K562 (cell line): ENCODE results near the gene COPS6. TPM values are rescaled to one million over a fixed set of nuclear protein-coding genes. Genes with fewer than 3 reads are reported as not detected.

Source experiments
- ARHGAP35 ChIP-seq: fragments of 450-650 bp; IDR thresholded peaks from 2 replicates; pipeline ENCODE4 v1.6.1; 2018; ENCODE audit not compliant: partially characterized antibody
- CBFB ChIP-seq: sonication (generic); formaldehyde crosslinking; IDR thresholded peaks from 2 replicates; pipeline ENCODE4 v1.4.0; 2020; ENCODE audit warnings: mild to moderate bottlenecking, missing genetic modification reagents
- CGGBP1 ChIP-seq: fragments of 250-450 bp; sonication (Bioruptor Pico); IDR thresholded peaks from 2 replicates; pipeline ENCODE4 v1.9.0; 2021; ENCODE audit warnings: mild to moderate bottlenecking
- CREM ChIP-seq: IDR thresholded peaks from 2 replicates; pipeline ENCODE4 v1.6.1; 2014; ENCODE audit warnings: antibody characterized with exemption, low read depth
- E2F1 ChIP-seq: sonication (generic); formaldehyde crosslinking; IDR thresholded peaks from 2 replicates; pipeline ENCODE4 v1.8.1; 2023; ENCODE audit warnings: mild to moderate bottlenecking, missing genetic modification reagents, moderate library complexity
- ERF ChIP-seq: fragments of 450-650 bp; formaldehyde crosslinking; IDR thresholded peaks from 2 replicates; pipeline ENCODE4 v1.4.0; 2020; ENCODE audit warnings: mild to moderate bottlenecking, mixed read lengths
- FOXJ2 ChIP-seq: fragments of 200-800 bp; sonication (Bioruptor generic); IDR thresholded peaks from 2 replicates; pipeline ENCODE4 v1.6.1; 2016; ENCODE audit warnings: missing genetic modification characterization, missing compliant biosample characterization
- IRF1 ChIP-seq: sonication (generic); formaldehyde crosslinking; IDR thresholded peaks from 2 replicates; pipeline ENCODE4 v1.8.0; 2022; ENCODE audit warnings: missing genetic modification reagents, mild to moderate bottlenecking, borderline replicate concordance
- MTF1 ChIP-seq: fragments of 250-450 bp; sonication (Bioruptor Pico); IDR thresholded peaks from 2 replicates; pipeline ENCODE4 v1.9.0; 2021; ENCODE audit warnings: moderate library complexity, mild to moderate bottlenecking, inconsistent platforms, borderline replicate concordance
- PHF8 ChIP-seq: fragments of 200-600 bp; sonication (generic); IDR thresholded peaks from 2 replicates; pipeline ENCODE4 v1.6.1; 2012; ENCODE audit warnings: mixed run types, mild to moderate bottlenecking, inconsistent platforms, low read length, moderate library complexity, borderline replicate concordance
- RNF219 ChIP-seq: fragments of 250-450 bp; sonication (Bioruptor Pico); IDR thresholded peaks from 2 replicates; pipeline ENCODE4 v1.5.0; 2022; ENCODE audit warnings: mild to moderate bottlenecking
- SMAD2 ChIP-seq: fragments of 150-350 bp; IDR thresholded peaks from 2 replicates; pipeline ENCODE4 v1.6.1; 2014; ENCODE audit warnings: low read depth, mild to moderate bottlenecking, low read length
- TRIM24 ChIP-seq, 2 experiments: fragments of 450-650 bp; IDR thresholded peaks; 2 replicates each; pipeline ENCODE4 v1.6.1; 2016
- ZFP91 ChIP-seq: sonication (generic); formaldehyde crosslinking; IDR thresholded peaks from 2 replicates; pipeline ENCODE4 v1.8.0; 2022; ENCODE audit warnings: mild to moderate bottlenecking, missing genetic modification reagents
- ZNF12 ChIP-seq: sonication (generic); formaldehyde crosslinking; IDR thresholded peaks from 2 replicates; pipeline ENCODE4 v1.4.0; 2020; ENCODE audit warnings: mild to moderate bottlenecking, missing genetic modification reagents
- ZNF175 ChIP-seq: fragments of 200-800 bp; sonication (Bioruptor generic); IDR thresholded peaks from 2 replicates; pipeline ENCODE4 v1.6.1; 2016; ENCODE audit warnings: low read depth, mild to moderate bottlenecking, missing genetic modification characterization, missing compliant biosample characterization
- ZNF282 ChIP-seq: sonication (generic); formaldehyde crosslinking; IDR thresholded peaks from 2 replicates; pipeline ENCODE4 v1.8.1; 2023; ENCODE audit warnings: missing genetic modification reagents
- ZNF57 ChIP-seq: fragments of 450-650 bp; formaldehyde crosslinking; IDR thresholded peaks from 2 replicates; pipeline ENCODE4 v1.4.0; 2020; ENCODE audit warnings: mild to moderate bottlenecking, moderate library complexity
- ZNF583 ChIP-seq: fragments of 250-450 bp; sonication (Bioruptor Pico); IDR thresholded peaks from 2 replicates; pipeline ENCODE4 v1.4.0; 2020
- ZNF584 ChIP-seq: fragments of 200-800 bp; sonication (Bioruptor generic); IDR thresholded peaks from 2 replicates; pipeline ENCODE4 v1.6.1; 2016; ENCODE audit warnings: low read depth, mild to moderate bottlenecking, missing genetic modification characterization, missing compliant biosample characterization
- ZSCAN32 ChIP-seq: fragments of 450-650 bp; formaldehyde crosslinking; IDR thresholded peaks from 2 replicates; pipeline ENCODE4 v1.4.0; 2020; ENCODE audit warnings: mild to moderate bottlenecking, moderate library complexity
- polyA plus RNA-seq, 8 experiments: library from polyadenylated mRNA; depleted of rRNA in 4 of 8; stranded (reverse) in 5 of 8; unstranded in 3 of 8; fragments of >200 nt; fragmentation: Nextera tagmentation in 2 of 8; fragmentation: Illumina TruSeq in 1 of 8; extraction: Ambion mirVana in 2 of 8; extraction: Trizol in 1 of 8; gene quantifications; 2 replicates each; pipeline versions ENCODE4 v1.2.1 to v1.2.3, GENCODE V29; 2011 to 2014; ENCODE audit warnings: inconsistent platforms in 1 of 8, missing spikeins in 1 of 8
- total RNA-seq, 7 experiments: library from RNA; depleted of rRNA in 6 of 7; stranded (reverse); fragments of >200 nt in 6 of 7; fragmentation: Illumina TruSeq in 2 of 7; extraction: Trizol in 2 of 7; gene quantifications; 2 replicates each; pipeline versions ENCODE4 v1.2.1 to v1.2.3, GENCODE V29; 2011 to 2021; ENCODE audit warnings: low replicate concordance in 1 of 7

COPS6 gene
- total and polyA plus RNA-seq, 9 of the 15 experiments (the other 6 are each of a cell fraction or from before 2014, with no cell fraction given) = 63.0 to 331 (median 168) TPM

- no peak for TF ChIP-seq ZNF175
- 0 out of 2 replicates have a peak, but pooled peaks have one; percentile 39 for TF ChIP-seq ZNF57 (CRISPR knock-in tag)
- TF ChIP-seq TRIM24 (IDR thresholded peaks at IDR 0.05) = no peak; a peak in 1 of 4 replicates
- TF ChIP-seq IRF1 (CRISPR knock-in tag) = no peak
- no peak for TF ChIP-seq ZNF282 (CRISPR knock-in tag)
- peak; percentile 87 for TF ChIP-seq PHF8
- no peak for TF ChIP-seq ARHGAP35
- no peak for TF ChIP-seq RNF219 (CRISPR knock-in tag)
- no peak for TF ChIP-seq MTF1 (CRISPR knock-in tag)
- TF ChIP-seq SMAD2 = no peak
- TF ChIP-seq ERF = peak; percentile 78; the same call in 1 of the 2 replicates
- TF ChIP-seq CBFB = 0 out of 2 replicates have a peak, but pooled peaks have one; percentile 45
- no peak for TF ChIP-seq ZFP91
- no peak for TF ChIP-seq ZSCAN32
- peak; percentile 60; the same call in 1 of the 2 replicates for TF ChIP-seq ZNF12
- 0 out of 2 replicates have a peak, but pooled peaks have one; percentile 9 for TF ChIP-seq E2F1 (CRISPR knock-in tag)
- TF ChIP-seq FOXJ2 (tag) = no peak; the same call in 1 of the 2 replicates
- TF ChIP-seq ZNF583 (CRISPR knock-in tag) = no peak
- TF ChIP-seq ZNF584 = peak; percentile 34; the same call in 1 of the 2 replicates
- TF ChIP-seq CREM = peak; percentile 80
- no peak for TF ChIP-seq CGGBP1
These were observed 38.4 kb downstream of the COPS6 start, which contains the start of gene MBLAC1 (continued) for GRCh38 chr7:100126931-100127865.
